GM23248 (cell line): ENCODE measurements around the gene EFNB3. TPM values are rescaled to one million over a fixed set of nuclear protein-coding genes. Genes with fewer than 3 reads are reported as not detected.

Source experiments
- DNase-seq: peaks from one replicate; pipeline ENCODE4 v3.0.0-alpha.2; 2015
- H2AFZ ChIP-seq: fragments of 200-600 bp; sonication (generic); 2 replicates; pipeline ENCODE4 v1.6.1; 2016; ENCODE audit warnings: antibody characterized with exemption
- H3F3A ChIP-seq: fragments of 200-600 bp; sonication (generic); 2 replicates; pipeline ENCODE4 v1.6.1; 2016; ENCODE audit warnings: mild to moderate bottlenecking, antibody characterized with exemption, mixed run types; ENCODE audit not compliant: insufficient read depth
- H3K27ac ChIP-seq: fragments of 200-600 bp; sonication (generic); 2 replicates; pipeline ENCODE4 v1.5.1; 2016; ENCODE audit warnings: mild to moderate bottlenecking
- H3K27me3 ChIP-seq: fragments of 200-600 bp; sonication (generic); replicated peaks from 2 replicates; pipeline ENCODE4 v1.6.1; 2016; ENCODE audit warnings: mild to moderate bottlenecking; ENCODE audit not compliant: insufficient read depth
- H3K36me3 ChIP-seq: fragments of 200-600 bp; sonication (generic); 2 replicates; pipeline ENCODE4 v1.6.1; 2016; ENCODE audit warnings: low read depth, mild to moderate bottlenecking
- H3K4me1 ChIP-seq: fragments of 200-600 bp; sonication (generic); 2 replicates; pipeline ENCODE4 v1.6.1; 2016; ENCODE audit warnings: mild to moderate bottlenecking; ENCODE audit not compliant: insufficient read depth
- H3K4me2 ChIP-seq: fragments of 200-600 bp; sonication (generic); one replicate; pipeline ENCODE4 v1.6.1; 2016; ENCODE audit warnings: mild to moderate bottlenecking; ENCODE audit not compliant: unreplicated experiment
- H3K4me3 ChIP-seq: fragments of 200-600 bp; sonication (generic); 2 replicates; pipeline ENCODE4 v1.5.1; 2016; ENCODE audit warnings: mild to moderate bottlenecking
- H3K79me2 ChIP-seq: fragments of 200-600 bp; sonication (generic); 2 replicates; pipeline ENCODE4 v1.6.1; 2016; ENCODE audit warnings: mild to moderate bottlenecking; ENCODE audit not compliant: insufficient read depth
- H3K9ac ChIP-seq: fragments of 200-600 bp; sonication (generic); 2 replicates; pipeline ENCODE4 v1.6.1; 2016; ENCODE audit warnings: mild to moderate bottlenecking
- H3K9me2 ChIP-seq: fragments of 200-600 bp; sonication (generic); 2 replicates; pipeline ENCODE4 v1.6.1; 2016; ENCODE audit warnings: mixed run types, mild to moderate bottlenecking, moderate library complexity; ENCODE audit not compliant: insufficient read depth
- H3K9me3 ChIP-seq: fragments of 200-600 bp; sonication (generic); one replicate; pipeline ENCODE4 v1.6.1; 2017; ENCODE audit warnings: low read depth
- H4K20me1 ChIP-seq: fragments of 200-600 bp; sonication (generic); 2 replicates; pipeline ENCODE4 v1.6.0; 2016; ENCODE audit not compliant: insufficient read depth
- EZH2 ChIP-seq: fragments of 200-600 bp; sonication (generic); IDR thresholded peaks from 2 replicates; pipeline ENCODE4 v1.6.1; 2018; ENCODE audit warnings: antibody characterized with exemption, mild to moderate bottlenecking; ENCODE audit not compliant: insufficient read depth, poor library complexity, severe bottlenecking
- EZH2phosphoT487 ChIP-seq: fragments of 200-600 bp; sonication (generic); IDR thresholded peaks from 2 replicates; pipeline ENCODE4 v1.6.1; 2018; ENCODE audit warnings: antibody characterized with exemption, moderate library complexity, mild to moderate bottlenecking, low read depth; ENCODE audit not compliant: insufficient read depth
- WGBS, 2 experiments: methylation state at CpG; one replicate each; pipeline ENCODE4 v1.1.6; 2015 to 2017; ENCODE audit warnings: low lambda C conversion rate in 2 of 2, low coverage in 1 of 2; ENCODE audit errors: missing lambda C conversion rate in 2 of 2; 5-methylcytosine and 5-hydroxymethylcytosine counted together
- in situ Hi-C: fragments of 300-500 bp; cut with MboI; formaldehyde crosslinking; loops from 2 replicates; pipeline ENCODE4 v1.15.0; 2020
- polyA plus RNA-seq: library from polyadenylated mRNA; unstranded; fragments of >200 nt; fragmentation: Nextera tagmentation; extraction: Ambion mirVana; gene quantifications from 2 replicates; pipeline ENCODE4 v1.2.1, GENCODE V29; 2016
- total RNA-seq: library from RNA; depleted of rRNA; stranded (reverse); fragments of >200 nt; shearing (Covaris generic); gene quantifications from 2 replicates; pipeline ENCODE4 v1.2.3, GENCODE V29; 2014

EFNB3 gene
- total and polyA plus RNA-seq, 2 experiments from 2014 or later = 0.99 to 1.8 TPM

GRCh38 chr17:7737601-7738000 lies 32.6 kb downstream of the EFNB3 start:
- H3K4me1 ChIP-seq = no peaks in the 10 kb centered on the region
- H3K4me2 ChIP-seq = no peak overlapping the region
- H4K20me1 ChIP-seq = no peaks in the 10 kb centered on the region
- no peaks in the 10 kb centered on the region for H3K36me3 ChIP-seq
- TF ChIP-seq EZH2 (no peak), EZH2phosphoT487 (no peak)
- no peaks in the 10 kb centered on the region for H3K9me2 ChIP-seq
- no peak overlapping the region for H3K27ac ChIP-seq
- H3K9me3 ChIP-seq = no peaks in the 10 kb centered on the region
- no peaks in the 10 kb centered on the region for H3K79me2 ChIP-seq
- in situ Hi-C loops = no loop called here
- DNase-seq = no peak
- no peak overlapping the region for H3K4me3 ChIP-seq
- H2AFZ ChIP-seq = no peak overlapping the region
- H3K9ac ChIP-seq = no peak overlapping the region
- 75% methylated on average over 5 of the region's 5 CpGs for WGBS, 2 experiments
- H3F3A ChIP-seq = no peaks in the 10 kb centered on the region
- H3K27me3 ChIP-seq = peaks cover 28% of the 10 kb centered on the region

DNA sequence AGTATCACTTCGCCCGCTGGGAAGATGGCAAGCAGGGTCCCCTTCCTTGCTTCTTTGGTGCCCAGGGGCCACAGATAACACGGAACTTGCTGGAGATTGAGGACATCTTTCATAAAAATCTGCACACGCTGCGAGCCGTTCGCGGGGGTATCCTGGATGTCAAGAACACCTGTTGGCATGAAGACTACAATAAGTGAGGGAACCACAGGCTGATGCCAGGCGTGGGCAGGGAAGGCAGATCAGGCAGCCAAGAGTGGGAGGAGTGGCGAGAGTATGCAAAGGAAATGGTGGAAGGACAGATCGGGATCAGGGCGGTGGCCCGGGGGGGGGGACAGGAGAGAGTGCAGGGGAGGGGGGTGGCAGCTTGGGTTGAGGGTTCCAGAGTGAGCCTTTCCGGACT lies 34.7 kb downstream of the EFNB3 start:
- H3K36me3 ChIP-seq = no peaks in the 10 kb centered on the region
- H3K79me2 ChIP-seq = no peaks in the 10 kb centered on the region
- no peaks in the 10 kb centered on the region for H3K4me1 ChIP-seq
- H3K9me3 ChIP-seq = no peaks in the 10 kb centered on the region
- in situ Hi-C loops = loop anchor here (10.0 kb wide), 1 partner anchor 115 kb away; the partner anchor contains the start of genes CYB5D1, NAA38 and TMEM88
- no peak overlapping the region for H3K4me2 ChIP-seq
- peaks cover 28% of the 10 kb centered on the region for H3K27me3 ChIP-seq
- H4K20me1 ChIP-seq = no peaks in the 10 kb centered on the region
- H3K9ac ChIP-seq = no peak overlapping the region
- H3K4me3 ChIP-seq = no peak overlapping the region
- no peaks in the 10 kb centered on the region for H3K9me2 ChIP-seq
- H3F3A ChIP-seq = no peaks in the 10 kb centered on the region
- WGBS, 2 experiments = 55 to 78% methylated on average over 10 to 14 of the region's 14 CpGs
- TF ChIP-seq EZH2 = no peak
- no peak for TF ChIP-seq EZH2phosphoT487
- H3K27ac ChIP-seq = no peak overlapping the region
- H2AFZ ChIP-seq = no peak overlapping the region
- no peak for DNase-seq

- Histone ChIP-seq H2AFZ (no peak overlapping the region), H3K27me3 (peaks cover 28% of the 10 kb centered on the region), H4K20me1 (no peaks in the 10 kb centered on the region), H3K4me1 (peaks cover 1% of the 10 kb centered on the region; the same call in 1 of the 2 replicates), H3K36me3 (no peaks in the 10 kb centered on the region), H3K79me2 (no peaks in the 10 kb centered on the region), H3K9me2 (no peaks in the 10 kb centered on the region), H3K27ac (no peak overlapping the region), H3K4me3 (no peak overlapping the region), H3K4me2 (no peak overlapping the region), H3F3A (peaks cover 2% of the 10 kb centered on the region; the same call in 1 of the 2 replicates), H3K9ac (no peak overlapping the region), H3K9me3 (no peaks in the 10 kb centered on the region)
- no peak for DNase-seq
- 62 to 63% methylated on average over 32 to 42 of the region's 42 CpGs for whole genome bisulfite sequencing, 2 experiments
- TF ChIP-seq EZH2phosphoT487 = no peak
- TF ChIP-seq EZH2 = no peak
- in situ Hi-C loops = loop anchor here (10.0 kb wide), 1 partner anchor 114 kb away; the partner anchor contains the start of genes CYB5D1, NAA38 and TMEM88
Observed at GRCh38 chr17:7740481-7741001, 35.5 kb downstream of the EFNB3 start.

GRCh38 chr17:7742729-7743128 lies 37.7 kb downstream of the EFNB3 start:
- TF ChIP-seq EZH2 = no peak
- no peak for TF ChIP-seq EZH2phosphoT487
- no peak overlapping the region for H3K4me3 ChIP-seq
- H3K4me2 ChIP-seq = no peak overlapping the region
- H3K9me2 ChIP-seq = no peaks in the 10 kb centered on the region
- DNase-seq = no peak
- H2AFZ ChIP-seq = no peak overlapping the region
- no peak overlapping the region for H3K27ac ChIP-seq
- no peaks in the 10 kb centered on the region for H4K20me1 ChIP-seq
- 0 out of 2 replicates have a peak, but pooled peaks cover 16% of the 10 kb centered on the region for H3K27me3 ChIP-seq
- no peaks in the 10 kb centered on the region for H3K79me2 ChIP-seq
- WGBS, 2 experiments = 56 to 59% methylated on average over 10 of the region's 10 CpGs
- no peaks in the 10 kb centered on the region for H3K36me3 ChIP-seq
- H3K9ac ChIP-seq = no peak overlapping the region
- H3F3A ChIP-seq = peaks cover 23% of the 10 kb centered on the region
- no peaks in the 10 kb centered on the region for H3K9me3 ChIP-seq
- in situ Hi-C loops = loop anchor here (10.0 kb wide), 1 partner anchor 112 kb away; the partner anchor contains the start of genes CYB5D1, NAA38 and TMEM88
- peaks cover 21% of the 10 kb centered on the region for H3K4me1 ChIP-seq
